ENCODE results near the gene RASAL3.
"Not testable (repeated sequence)": the region's sequence is repeated elsewhere in the genome, so short reads cannot be mapped to it uniquely, and the experiment has no call there.

The RASAL3 gene

DNA sequence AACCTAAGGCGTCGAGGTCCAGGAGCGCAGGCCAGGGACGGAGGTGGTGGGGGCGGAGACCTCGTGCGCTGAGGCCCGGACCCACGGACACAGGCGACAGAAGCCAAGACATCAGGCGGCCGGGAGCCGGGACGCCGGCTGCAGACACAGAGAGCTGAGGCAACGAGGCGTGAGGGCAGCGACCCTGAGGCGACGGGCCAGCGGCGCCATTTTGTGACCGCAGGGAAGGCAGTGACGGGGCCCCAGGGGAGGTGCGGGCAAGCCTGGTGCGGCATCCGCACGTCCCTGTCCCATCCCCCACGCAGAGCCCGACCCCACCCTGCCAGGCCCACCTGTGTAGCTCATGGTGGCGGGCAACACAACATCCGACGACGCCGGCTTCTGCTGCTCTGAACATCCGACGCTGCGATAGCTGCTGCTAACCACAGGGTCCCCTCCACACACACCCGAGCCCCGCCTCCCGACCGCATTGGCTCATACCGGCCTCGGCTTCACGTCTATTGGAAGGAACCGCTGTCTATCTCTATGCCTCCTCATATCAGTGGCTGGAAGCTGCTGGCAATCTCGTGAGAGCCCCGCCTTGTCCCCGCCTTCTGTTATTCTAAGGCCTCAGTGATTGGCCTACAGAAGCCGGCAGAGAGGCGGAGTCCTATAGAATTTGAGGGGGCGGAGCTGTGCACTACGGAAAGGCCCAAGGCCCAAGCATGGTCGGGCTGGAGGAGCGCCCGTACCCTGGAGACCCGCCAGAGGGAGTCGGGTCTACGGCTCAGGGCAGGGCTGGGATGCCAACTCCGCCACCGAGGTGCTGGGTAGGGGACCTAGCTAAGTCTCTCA, 45.5 kb downstream of the RASAL3 start, which contains the start of gene AKAP8L:
AKAP8L (minus strand) TSS at position 410 of the 834 bp plus-strand sequence; CDS start at position 345, 65 bp downstream.
- DNase-seq = peak; percentile 100

DNA sequence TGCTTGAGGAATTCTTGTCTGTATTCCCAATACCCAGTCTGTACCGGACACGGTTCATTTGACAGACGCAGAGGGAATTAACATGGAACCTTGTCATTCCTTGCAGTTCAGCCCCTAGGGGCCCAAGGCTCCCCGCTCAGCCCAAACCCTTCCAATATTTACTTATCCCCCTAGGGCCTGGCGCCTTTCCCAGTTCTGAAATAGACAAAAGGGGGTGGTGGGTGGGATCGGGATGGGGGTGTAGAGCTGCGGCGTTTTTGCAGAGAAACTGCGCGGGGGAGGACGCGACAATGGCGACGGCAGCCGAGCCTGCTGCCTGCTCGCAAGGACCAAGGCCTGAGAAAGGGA, 46.1 kb downstream of the RASAL3 start:
- peak; percentile 95 for DNase-seq

DNA sequence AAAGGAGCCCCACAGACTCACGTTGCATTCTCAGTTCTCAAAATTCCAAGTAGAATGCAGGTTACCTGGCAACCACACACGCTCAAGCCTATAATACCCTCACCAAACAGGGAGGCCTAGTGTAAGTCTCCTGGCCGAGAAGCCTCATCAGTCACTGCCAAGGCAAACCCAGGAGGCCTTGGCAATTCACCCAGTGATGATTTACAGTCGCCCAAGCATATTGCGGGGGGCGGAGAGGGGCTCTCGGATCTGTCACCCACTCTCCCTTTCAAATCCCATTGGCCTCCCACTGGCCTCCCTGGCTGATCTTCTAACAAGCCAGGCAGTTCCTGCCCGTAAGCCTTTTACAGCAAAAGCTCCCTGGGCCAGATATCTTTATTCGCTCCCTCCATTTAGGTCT, 46.6 kb downstream of the RASAL3 start:
- DNase-seq = peak; percentile 82

DNA sequence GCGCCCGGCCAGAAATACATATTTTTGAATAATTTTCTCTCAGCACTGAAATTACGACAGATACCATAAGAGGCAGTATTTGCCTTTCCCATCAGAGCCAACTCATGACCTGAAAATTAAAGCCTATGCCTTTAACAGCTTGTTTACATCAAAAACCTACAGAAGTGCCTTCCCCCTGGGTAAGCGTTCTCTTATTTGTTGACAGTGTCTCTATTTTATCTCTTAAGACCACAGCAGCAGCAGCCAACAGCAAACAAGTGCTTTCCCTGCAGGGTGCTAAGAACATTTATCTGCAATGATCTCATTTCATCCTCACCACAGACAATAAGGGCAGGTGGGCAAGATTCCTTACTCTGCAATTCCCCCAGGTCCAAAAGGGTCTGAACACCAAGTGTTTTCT, 51.5 kb downstream of the RASAL3 start:
- no peak for DNase-seq

DNA sequence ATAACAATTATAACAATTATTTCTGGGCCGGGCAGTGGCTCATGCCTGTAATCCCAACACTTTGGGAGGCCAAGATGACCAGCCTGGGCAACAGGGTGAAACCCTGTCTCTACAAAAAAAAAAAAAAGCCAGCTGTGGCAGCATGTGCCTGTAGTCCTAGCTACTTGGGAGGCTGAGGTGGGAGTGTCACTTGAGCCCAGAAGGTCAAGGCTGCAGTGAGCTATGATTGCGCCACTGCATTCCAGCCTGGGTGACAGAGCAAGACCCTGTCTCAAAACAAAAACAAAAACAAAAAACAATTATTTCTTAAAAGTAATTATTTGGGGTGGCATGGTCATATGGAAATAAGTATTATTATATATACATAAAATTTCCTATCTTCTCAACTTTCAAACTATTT, 53.0 kb downstream of the RASAL3 start:
- not testable (repeated sequence) for DNase-seq

DNA sequence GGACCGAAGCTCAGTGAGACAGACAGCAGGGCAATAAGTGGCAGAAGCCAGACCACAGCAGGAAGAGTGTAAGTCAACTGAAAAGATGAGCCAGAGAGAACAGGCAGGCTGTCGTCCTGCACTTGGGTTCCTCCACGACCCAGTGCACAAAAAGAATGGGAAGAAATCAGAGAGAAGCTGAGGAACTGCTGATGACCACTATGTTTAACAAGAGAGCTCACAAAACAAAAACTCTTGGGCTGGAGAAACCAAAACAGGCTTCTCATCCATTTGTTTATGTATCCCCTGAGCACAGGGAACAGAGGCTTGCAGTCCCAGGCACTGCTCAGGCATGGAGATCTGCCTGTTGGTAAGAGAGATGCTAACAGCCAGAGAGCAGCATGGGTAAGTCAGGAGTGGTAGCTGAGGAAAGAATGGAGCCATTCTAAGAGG, 59.5 kb downstream of the RASAL3 start:
- no peak for DNase-seq

DNA sequence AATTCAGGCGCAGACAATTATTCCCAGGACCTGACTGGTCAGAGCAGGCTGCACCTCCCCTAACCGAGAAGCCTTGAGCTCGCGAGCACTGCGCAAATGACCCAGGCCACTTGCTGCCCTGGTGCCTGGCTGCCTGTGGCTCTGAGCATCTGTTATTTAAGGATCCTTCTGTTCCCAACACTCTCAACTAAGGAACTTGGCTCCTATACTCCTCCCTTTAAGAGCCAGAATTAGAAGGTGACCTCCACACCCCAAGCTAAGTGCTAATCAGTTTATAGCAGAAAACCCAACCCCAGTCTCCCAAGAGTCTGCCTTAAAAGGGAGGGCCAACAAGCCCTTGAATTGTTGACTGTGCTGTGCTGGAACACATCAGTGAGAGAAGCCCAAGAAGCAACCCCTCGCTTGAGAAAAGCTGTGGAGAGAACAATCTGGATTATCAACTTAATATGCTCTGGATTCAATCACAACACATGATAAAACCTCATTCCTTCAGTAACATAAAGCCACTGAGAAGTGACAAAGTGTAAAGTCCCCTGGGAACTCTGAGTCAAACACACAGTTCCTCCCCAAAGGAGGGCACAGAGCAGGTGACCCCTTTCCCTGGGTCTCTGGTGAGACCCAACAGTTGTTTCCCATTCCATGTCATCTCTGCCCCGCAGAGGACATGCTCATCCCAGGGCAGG, 60.1 kb downstream of the RASAL3 start:
- DNase-seq = no peak

DNA sequence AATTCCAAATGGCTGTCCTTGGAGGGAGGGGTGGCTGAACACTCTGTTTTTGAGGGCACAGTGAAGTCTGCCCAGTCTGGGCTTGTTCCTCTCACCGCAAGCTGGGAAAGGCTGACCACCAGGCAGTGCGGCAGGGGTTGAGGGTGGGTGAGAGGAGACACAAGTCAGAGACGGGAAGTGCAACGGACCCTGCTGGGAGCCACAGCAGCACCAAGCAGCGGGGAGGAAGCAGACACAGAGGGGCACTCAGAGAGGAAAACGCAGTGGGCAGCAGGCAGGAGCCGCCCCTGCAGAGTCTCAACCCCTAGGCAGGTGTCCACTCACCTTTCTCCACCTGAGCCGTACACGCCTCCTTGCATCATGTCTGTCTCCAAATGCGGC, 61.2 kb downstream of the RASAL3 start:
- no peak for DNase-seq

DNA sequence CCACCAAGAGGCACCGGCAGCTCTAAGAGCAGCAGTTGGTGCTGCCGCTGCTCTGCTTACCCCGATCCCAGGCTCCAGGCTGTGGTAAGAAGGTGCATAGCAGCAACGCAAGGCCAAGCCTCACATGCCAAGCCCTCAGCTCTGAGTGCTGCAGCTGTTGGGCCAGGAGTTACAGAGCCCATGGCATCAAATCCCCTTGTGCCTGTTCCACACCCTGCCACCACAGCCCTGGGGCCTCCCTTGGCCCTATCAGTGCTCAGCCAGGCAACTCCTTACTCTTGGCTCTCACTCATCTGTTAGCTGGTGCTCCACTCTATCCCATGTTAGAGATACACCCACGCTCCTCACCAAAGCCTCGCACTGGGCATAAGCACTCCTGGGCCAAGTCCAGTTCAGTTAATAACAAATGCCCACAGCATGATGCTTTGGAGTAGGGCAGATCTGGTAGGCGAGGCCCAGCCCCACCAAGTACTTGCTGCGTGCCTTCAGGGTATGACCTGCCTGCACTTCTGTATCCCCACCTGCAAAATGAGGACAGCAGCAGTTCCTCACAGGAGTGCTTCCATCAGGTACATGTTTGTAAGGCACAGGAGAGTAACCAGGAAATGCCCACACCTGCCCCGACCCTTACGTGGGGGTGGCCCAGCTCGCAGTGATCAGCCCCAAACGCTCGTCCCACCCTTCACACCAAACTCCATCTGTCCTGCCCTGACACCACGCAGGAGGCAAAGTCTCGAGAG, 61.8 kb downstream of the RASAL3 start:
- DNase-seq = no peak
